Measurements from ENCODE around the gene U2AF1L4. TPM values are rescaled to one million over a fixed set of nuclear protein-coding genes. Genes with fewer than 3 reads are reported as not detected.

The U2AF1L4 gene
- total and polyA plus RNA-seq, 2 donors (not counting 3 experiments of a cell fraction or from before 2014, with no cell fraction given) = 5.6 to 13.5 TPM

- POLR2A ChIA-PET = no interaction called here
- DNase-seq (ENCODE audit: low read depth, low spot score) = no peak
- Histone ChIP-seq H3K9ac (replicated peaks; ENCODE audit: extremely low read depth, insufficient read depth, low read length) (no peak overlapping the region), H2AFZ (ENCODE audit: low read depth, low read length) (no peak overlapping the region), H4K20me1 (replicated peaks; ENCODE audit: control insufficient read depth, extremely low read depth, insufficient read depth, low read length) (no peaks in the 10 kb centered on the region), H3K27ac (ENCODE audit: insufficient read depth, low read depth, low read length) (no peak overlapping the region), H3K27me3 (ENCODE audit: control insufficient read depth in 2 of 2, insufficient read depth in 2 of 2, low read length in 2 of 2) (no peaks in the 10 kb centered on the region), H3K4me2 (ENCODE audit: insufficient read depth, low read length) (no peak overlapping the region), H3K36me3 (ENCODE audit: control insufficient read depth in 2 of 2, extremely low read depth in 1 of 2, insufficient read depth in 2 of 2, low read length in 2 of 2) (peaks cover 17 to 70% of the 10 kb centered on the region in 2 experiments), H3K4me1 (ENCODE audit: control insufficient read depth, extremely low read depth, insufficient read depth, low read length) (no peaks in the 10 kb centered on the region), H3K79me2 (ENCODE audit: control insufficient read depth, insufficient read depth, low read length) (no peaks in the 10 kb centered on the region), H3K9me3 (replicated peaks; ENCODE audit: control insufficient read depth, insufficient read depth, low read length) (no peaks in the 10 kb centered on the region), H3K4me3 (replicated peaks in 1 of 3; ENCODE audit: insufficient read depth in 1 of 3, low read depth in 1 of 3, low read length in 3 of 3) (no peak overlapping the region), H3K9me1 (replicated peaks; ENCODE audit: control insufficient read depth, extremely low read depth, insufficient read depth, low read length) (no peaks in the 10 kb centered on the region)
- dilution Hi-C loops (cut with MboI; ENCODE audit: extremely low pct_ligation_motif_present, low sequenced_read_pairs) (no loop called here), intact Hi-C loops (cut with micrococcal nuclease) (no loop called here)
- TF ChIP-seq POLR2AphosphoS5 (IDR thresholded peaks at IDR 0.05; ENCODE audit: insufficient read depth, low read depth, low read length) = no peak
- no peak for TF ChIP-seq GATA2 (IDR thresholded peaks at IDR 0.05; ENCODE audit: insufficient read depth, insufficient read length, low read depth, low read length)
- no peak for TF ChIP-seq CTCF (IDR thresholded peaks at IDR 0.05; ENCODE audit: extremely low read depth in 1 of 2, insufficient read depth in 1 of 2, low read depth in 1 of 2, low read length in 2 of 2)
- TF ChIP-seq FOS (IDR thresholded peaks at IDR 0.05; ENCODE audit: borderline replicate concordance, insufficient read depth, low read length) = no peak
- no peak for TF ChIP-seq MAX (IDR thresholded peaks at IDR 0.05; ENCODE audit: insufficient read depth, insufficient read length)
- no peak for TF ChIP-seq JUN (IDR thresholded peaks at IDR 0.05; ENCODE audit: borderline replicate concordance, insufficient read depth, insufficient read length, low read depth)
- TF ChIP-seq POLR2A (IDR thresholded peaks at IDR 0.05; ENCODE audit: low read depth, low read length) = no peak
- TF ChIP-seq MYC (IDR thresholded peaks at IDR 0.05; ENCODE audit: low read depth, low read length) = no peak
- no peak for FAIRE-seq
- BruUV-seq (replicated peaks) = no TSS peak
- CTCF ChIA-PET = no interaction called here
These were observed 13.9 kb downstream of the U2AF1L4 start for GRCh38 chr19:35731353-35731752.
